GM18511 (cell line): ENCODE measurements around the gene PAM16.

Source experiments
- ATAC-seq: cut with Tn5 transposase; IDR thresholded peaks from one replicate; pipeline ENCODE4 v1.9.1; 2021; ENCODE audit warnings: mild to moderate bottlenecking, moderate library complexity; ENCODE audit not compliant: unreplicated experiment

PAM16 gene

DNA sequence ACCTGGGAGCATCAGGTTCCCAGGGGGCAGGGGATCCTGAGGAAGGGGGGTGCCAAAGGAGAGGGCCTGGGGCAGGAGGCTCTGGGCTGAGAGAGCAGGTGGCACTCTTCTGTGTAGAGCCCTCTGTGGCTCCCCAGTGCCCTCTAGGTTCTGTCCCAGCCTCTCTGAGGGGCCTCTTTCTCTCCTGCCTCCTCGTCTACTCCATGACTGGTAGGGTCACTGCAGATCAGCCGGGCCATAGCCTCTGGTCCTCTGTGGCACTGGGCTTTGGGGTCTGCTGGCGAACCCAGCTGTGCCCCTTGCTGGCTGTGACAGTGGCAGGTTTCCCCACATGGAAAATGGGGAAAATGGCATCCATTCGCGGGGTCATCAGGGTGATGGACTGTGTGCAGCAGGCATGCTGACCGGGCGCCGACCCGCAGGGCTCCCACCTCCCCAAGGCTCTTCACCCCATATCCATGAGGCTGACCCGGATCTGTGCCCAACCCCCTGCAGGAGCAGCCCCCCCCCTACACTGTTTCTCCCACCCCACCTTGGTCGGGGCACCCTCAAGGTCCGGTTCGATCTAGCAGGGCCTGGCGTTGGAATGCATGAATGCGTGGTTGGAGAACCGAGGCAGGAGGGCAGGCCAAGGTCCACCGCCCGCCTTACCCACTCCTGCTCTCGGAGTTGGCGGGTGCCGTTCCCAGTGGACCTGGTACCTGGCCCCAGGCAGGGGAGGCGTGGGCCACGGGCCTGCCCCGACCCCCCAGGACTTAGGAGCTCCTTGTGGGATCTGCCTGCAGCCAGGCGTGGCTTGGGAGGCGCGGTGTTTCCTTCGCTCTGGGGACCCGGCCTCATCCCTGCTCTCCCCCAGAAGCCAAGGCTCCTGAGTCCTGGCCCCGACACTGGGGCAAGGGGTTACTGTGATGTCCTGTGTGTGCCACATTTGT lies 28.7 kb downstream of the PAM16 start:
- ATAC-seq, result no peak

GRCh38 chr16:4321286-4322120 lies 29.6 kb downstream of the PAM16 start:
- ATAC-seq, result no peak

GRCh38 chr16:4320571-4321137 lies 30.5 kb downstream of the PAM16 start:
- ATAC-seq, result no peak

- ATAC-seq, result peak; percentile 57
Observed at GRCh38 chr16:4319454-4320421, 31.4 kb downstream of the PAM16 start.

DNA sequence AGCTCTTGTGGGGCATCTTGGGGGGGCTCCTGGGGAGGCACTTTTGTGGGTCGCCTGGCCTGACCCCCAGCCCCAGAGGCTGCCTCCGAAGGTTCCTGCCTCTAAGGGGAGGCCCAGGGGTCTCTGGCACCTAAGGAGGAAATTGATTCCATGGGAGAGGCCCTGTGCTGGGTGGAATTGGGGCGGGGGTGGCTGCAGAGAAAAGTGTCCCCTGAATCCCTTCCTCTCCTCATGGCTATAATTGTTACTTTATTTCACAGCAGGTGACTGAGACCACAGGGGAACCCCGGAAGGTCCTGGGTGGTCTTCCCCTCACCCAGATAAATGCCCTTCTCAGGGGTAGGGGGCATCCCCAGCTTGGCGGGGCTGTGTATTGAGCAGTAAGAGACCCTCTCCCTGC lies 32.2 kb downstream of the PAM16 start:
- peak; percentile 2 for ATAC-seq

- no peak for ATAC-seq
Observed at GRCh38 chr16:4318451-4318910, 32.6 kb downstream of the PAM16 start.

- ATAC-seq, result no peak
Observed at GRCh38 chr16:4317532-4318450, 33.3 kb downstream of the PAM16 start.

DNA sequence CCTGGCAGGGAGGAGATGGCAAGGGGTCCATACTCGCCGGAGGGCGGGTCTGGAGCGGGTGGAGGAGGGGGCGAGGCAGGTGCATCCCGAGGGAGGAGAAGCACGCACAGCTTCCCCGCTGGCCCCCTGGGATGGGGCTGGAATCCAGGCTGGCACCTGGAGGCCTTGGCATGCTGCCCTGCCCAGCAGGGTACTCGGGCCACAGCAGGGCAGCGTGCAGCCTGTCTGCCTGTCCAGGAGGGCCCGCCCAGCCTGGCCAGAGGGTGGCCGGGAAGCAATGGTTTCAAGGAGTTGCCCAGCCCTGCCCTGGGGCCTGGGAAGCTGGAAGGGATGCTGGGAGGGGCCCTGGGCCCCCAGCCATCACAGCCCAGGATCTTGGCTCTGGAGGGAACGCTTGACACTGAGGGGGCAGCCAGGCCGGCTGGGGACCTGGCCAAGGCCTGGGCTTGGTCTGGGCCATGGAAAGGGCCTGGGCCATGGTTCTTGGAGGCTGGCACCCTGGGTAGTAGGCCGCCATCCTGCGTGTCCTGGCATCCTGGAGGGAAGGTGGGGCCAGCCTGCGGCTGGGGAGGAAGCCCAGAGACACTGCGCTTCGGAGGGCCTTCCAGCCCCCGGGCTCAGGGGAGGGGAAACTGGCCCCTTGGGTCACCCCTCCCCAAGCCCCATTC lies 34.1 kb downstream of the PAM16 start:
- no peak for ATAC-seq

DNA sequence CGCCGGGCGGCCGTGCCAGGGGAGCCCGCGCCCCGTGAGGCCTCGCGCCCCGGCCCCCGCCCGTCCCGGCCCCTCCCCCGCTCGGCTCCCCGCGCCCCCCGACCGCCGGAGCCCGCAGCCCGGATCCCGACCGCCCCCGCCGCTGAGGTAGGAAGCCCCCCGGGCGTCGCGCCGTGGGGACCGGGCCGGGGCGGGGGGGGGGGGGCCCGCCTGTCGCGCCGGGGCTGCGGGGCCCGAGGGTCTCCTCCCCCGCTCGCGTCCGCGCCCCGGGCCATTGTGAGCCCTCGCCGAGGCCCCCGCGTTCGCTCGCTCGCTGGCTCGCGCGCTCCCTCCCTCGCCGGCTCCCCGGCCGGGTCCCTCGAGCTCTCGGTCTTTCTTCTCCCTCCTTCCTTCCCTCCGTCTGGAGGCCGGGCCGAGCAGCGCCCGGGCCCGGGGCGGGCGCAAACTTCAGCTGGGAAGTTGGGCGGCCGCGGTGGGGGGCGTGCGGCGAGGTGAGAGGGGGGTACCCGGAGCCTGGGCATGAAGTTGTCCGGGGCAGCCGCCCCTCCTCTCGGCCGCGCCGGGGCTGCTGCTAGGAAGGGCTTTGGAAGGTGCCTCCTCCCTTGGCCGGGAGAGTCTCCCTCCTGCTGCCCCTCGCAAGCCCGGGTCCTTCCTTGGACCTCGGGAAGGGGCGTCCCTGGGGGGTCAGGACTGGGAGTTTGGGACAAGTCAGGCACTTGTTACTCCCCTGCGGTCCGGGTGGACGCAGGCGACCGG lies 34.8 kb downstream of the PAM16 start:
- no peak for ATAC-seq

- ATAC-seq, result peak; percentile 51
Observed at GRCh38 chr16:4315186-4316107, 35.7 kb downstream of the PAM16 start, which contains the start of gene GLIS2. TSS of gene GLIS2 (plus strand) at chr16:4316067. CDS start at chr16:4332281, 16,214 bp downstream.

DNA sequence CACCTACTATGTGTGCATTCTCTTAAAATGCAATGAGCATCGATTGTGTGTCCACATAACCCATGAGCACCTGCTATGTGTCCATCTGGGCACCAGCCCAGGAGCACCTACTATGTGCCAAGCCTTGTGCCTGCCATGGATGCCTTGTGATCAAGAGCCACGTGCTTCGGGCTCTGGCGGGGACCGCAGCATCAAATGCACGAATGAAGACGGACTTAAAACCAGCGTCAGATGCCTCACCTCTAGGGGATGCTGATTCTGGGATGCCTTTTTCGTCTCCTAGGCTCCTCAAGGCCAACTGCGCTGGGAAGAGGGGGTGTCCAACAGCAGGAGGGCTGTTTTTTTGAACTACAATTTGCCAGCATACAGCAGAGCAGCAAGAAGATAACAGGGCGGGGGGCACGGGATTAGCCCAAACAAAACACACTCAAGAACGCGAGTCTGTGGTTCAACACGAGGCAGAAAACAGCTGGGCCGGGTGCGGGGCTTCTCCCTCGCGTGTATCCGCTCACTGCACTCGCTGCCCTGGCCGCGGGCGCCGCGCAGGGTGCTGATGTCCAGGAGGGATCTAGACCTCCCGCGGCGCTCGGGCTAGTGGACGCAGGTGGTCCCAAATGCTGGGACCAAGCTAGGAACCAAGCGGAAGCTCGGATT lies 36.5 kb downstream of the PAM16 start:
- no peak for ATAC-seq

DNA sequence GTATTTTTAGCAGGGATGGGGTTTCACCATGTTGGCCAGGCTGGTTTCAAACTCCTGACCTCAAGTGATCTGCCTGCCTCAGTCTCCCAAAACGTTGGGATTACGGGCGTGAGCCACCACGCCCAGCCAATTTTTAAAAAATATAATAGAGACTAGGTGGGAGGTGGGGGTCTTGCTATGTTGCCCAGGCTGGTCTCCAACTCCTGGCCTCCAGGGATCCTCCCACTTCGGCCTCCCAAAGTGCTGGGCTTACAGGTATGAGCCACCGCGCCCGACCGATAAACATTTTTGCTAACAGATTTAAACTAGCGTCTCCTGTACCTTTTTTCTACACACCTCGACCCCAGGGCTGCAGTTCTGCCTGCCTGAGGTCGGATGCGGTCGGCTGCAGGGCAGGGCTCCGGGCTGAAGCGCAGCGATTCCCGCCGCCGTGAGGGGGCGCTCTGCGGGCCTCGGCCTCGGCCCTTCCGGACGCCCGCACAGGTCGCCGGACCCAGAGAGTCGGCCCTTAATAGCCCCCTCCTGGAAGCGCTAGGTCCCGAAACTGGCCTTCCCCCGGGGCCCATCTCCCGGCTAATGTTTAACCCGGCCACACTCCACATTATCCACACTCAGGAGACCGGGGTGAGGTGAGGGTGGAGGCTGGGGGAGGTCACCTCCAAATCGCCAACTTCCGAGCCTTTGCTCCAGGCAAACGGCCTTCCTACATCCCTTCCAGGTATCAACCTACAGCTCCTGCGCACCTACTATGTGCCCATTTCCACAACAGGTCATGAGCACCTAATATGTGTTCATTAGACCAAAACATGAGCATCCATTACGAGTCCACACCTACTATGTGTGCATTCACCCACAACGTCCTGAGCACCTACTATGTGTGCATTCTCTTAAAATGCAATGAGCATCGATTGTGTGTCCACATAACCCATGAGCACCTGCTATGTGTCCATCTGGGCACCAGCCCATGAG lies 37.3 kb downstream of the PAM16 start:
- peak; percentile 51 for ATAC-seq

DNA sequence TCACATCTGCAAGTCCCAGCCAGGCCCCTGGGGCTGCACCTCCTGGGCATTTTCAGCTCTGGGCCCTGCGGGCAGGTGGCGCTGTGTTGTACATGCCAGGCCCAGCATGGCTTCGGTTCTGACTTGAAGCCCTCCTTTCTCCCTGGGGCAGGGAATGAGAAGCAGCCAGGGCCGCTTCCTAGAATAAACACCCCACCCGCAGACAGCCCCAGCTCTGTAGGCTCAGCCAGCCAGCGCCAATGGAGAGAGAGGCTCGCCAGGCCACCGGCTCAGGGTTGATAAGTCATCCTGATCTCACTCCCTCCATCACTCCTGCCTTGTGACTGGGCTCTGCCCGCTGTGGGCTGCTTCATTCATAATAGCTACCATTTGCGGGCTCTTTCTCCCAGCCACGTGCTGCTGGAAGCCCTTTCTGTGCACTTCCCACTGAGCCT lies 41.3 kb downstream of the PAM16 start:
- no peak for ATAC-seq

GRCh38 chr16:4309102-4309832 lies 41.9 kb downstream of the PAM16 start:
- no peak for ATAC-seq
